PC-3 (cell line): Measurements from ENCODE around the gene TEX10. TPM values are rescaled to one million over a fixed set of nuclear protein-coding genes. Genes with fewer than 3 reads are reported as not detected.

Experiments
- ATAC-seq: fragments of 200-7000 bp; cut with Tn5 transposase; 2 replicates; pipeline ENCODE4 v1.9.1; 2020; ENCODE audit warnings: mild to moderate bottlenecking, moderate library complexity
- BruUV-seq: library from RNA; stranded (reverse); fragments of 400-500 nt; replicated peaks from 2 replicates; lab custom pipeline; 2021; lab: Mats Ljungman, UMichigan
- CTCF ChIA-PET: fragments of 300-600 bp; sonication (Branson Sonifier 250); formaldehyde crosslinking; loops from one replicate; lab custom pipeline; 2022; ENCODE audit warnings: antibody characterized with exemption; lab: Charles Lee
- POLR2A ChIA-PET: fragments of 300-600 bp; sonication (Branson Sonifier 250); formaldehyde crosslinking; loops from one replicate; lab custom pipeline; 2022; ENCODE audit warnings: antibody characterized with exemption; ENCODE audit not compliant: unreplicated experiment; lab: Charles Lee
- DNase-seq: peaks from one replicate; pipeline ENCODE4 v3.0.0-alpha.2; 2015
- H2AFZ ChIP-seq: fragments of 300-600 bp; sonication (generic); 2 replicates; pipeline ENCODE4 v1.6.0; 2016; ENCODE audit warnings: antibody characterized with exemption, low read length
- H3F3A ChIP-seq: fragments of 300-600 bp; sonication (generic); one replicate; pipeline ENCODE4 v1.6.0; 2017; ENCODE audit warnings: antibody characterized with exemption, low read length, control low read depth, mild to moderate bottlenecking; ENCODE audit not compliant: unreplicated experiment
- H3K27ac ChIP-seq: fragments of 300-600 bp; sonication (generic); 2 replicates; pipeline ENCODE4 v1.5.1; 2016; ENCODE audit warnings: mild to moderate bottlenecking, low read length
- H3K27me3 ChIP-seq: fragments of 300-600 bp; sonication (generic); 2 replicates; pipeline ENCODE4 v1.6.1; 2016; ENCODE audit warnings: low read length, mixed read lengths
- H3K36me3 ChIP-seq: fragments of 300-600 bp; sonication (generic); 2 replicates; pipeline ENCODE4 v1.6.1; 2016; ENCODE audit warnings: low read depth, mixed run types, low read length, mixed read lengths
- H3K4me1 ChIP-seq: fragments of 300-600 bp; sonication (generic); 2 replicates; pipeline ENCODE4 v1.5.1; 2016; ENCODE audit warnings: low read length; ENCODE audit not compliant: insufficient read depth
- H3K4me2 ChIP-seq: fragments of 300-600 bp; sonication (generic); 2 replicates; pipeline ENCODE4 v1.6.0; 2016; ENCODE audit warnings: low read length
- H3K4me3 ChIP-seq: fragments of 300-600 bp; sonication (generic); 2 replicates; pipeline ENCODE4 v1.5.1; 2016; ENCODE audit warnings: mild to moderate bottlenecking, low read length, mixed read lengths
- H3K79me2 ChIP-seq: fragments of 300-600 bp; sonication (generic); 2 replicates; pipeline ENCODE4 v1.6.1; 2017; ENCODE audit warnings: low read length, mixed read lengths
- H3K9ac ChIP-seq: fragments of 300-600 bp; sonication (generic); 2 replicates; pipeline ENCODE4 v1.6.0; 2016; ENCODE audit warnings: mild to moderate bottlenecking, low read length
- H3K9me2 ChIP-seq: fragments of 300-600 bp; sonication (generic); replicated peaks from 2 replicates; pipeline ENCODE4 v1.6.1; 2016; ENCODE audit warnings: mixed run types, low read length, mixed read lengths
- H3K9me3 ChIP-seq: fragments of 300-600 bp; sonication (generic); 2 replicates; pipeline ENCODE4 v1.6.1; 2016; ENCODE audit warnings: low read length, mixed read lengths
- H4K20me1 ChIP-seq: fragments of 300-600 bp; sonication (generic); 2 replicates; pipeline ENCODE4 v1.6.1; 2016; ENCODE audit warnings: low read length, mixed read lengths
- EZH2 ChIP-seq: fragments of 300-600 bp; sonication (generic); IDR thresholded peaks from one replicate; pipeline ENCODE4 v1.6.1; 2017; ENCODE audit warnings: antibody characterized with exemption, mild to moderate bottlenecking, low read length; ENCODE audit not compliant: unreplicated experiment
- EZH2phosphoT487 ChIP-seq: fragments of 300-600 bp; sonication (generic); IDR thresholded peaks from 2 replicates; pipeline ENCODE4 v1.6.1; 2018; ENCODE audit warnings: mild to moderate bottlenecking, antibody characterized with exemption, low read length, borderline replicate concordance
- intact Hi-C: fragments of 100-400 bp; cut with micrococcal nuclease; formaldehyde crosslinking; loops from 2 replicates; pipeline ENCODE4 v1.9.0; 2023
- total RNA-seq: library from RNA; depleted of rRNA; stranded (reverse); fragments of >200 nt; gene quantifications from 2 replicates; pipeline ENCODE4 v1.2.3, GENCODE V29; 2014
- TF ChIP-seq, protein P1 (sequence below): fragments of 300-600 bp; sonication (generic); conservative IDR thresholded peaks from 2 replicates; pipeline ENCODE4 v1.5.1; 2017; ENCODE audit warnings: antibody characterized with exemption, low read depth, mild to moderate bottlenecking, low read length

TEX10 gene
- total RNA-seq, 1 experiment from 2014 or later = 22.1 TPM

DNA sequence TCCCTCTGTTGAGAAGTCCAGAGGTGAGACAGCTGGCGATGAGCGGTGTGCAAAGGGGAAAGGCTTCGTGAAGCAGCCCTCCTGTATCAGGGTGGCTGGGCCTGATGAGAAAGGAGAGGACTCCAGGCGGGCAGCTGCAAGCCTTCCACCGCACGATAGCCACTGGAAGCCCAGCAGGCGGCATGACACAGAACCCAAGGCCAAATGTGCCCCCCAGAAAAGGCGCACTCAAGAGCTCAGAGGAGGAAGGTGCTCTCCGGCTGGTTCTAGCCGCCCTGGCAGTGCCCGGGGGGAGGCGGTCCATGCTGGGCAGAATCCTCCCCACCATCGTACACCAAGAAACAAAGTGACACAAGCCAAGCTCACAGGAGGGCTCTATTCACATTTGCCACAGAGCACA, 60.3 kb downstream of the TEX10 start:
- CTCF ChIA-PET = no interaction called here
- no peaks in the 10 kb centered on the region for H3K9me2 ChIP-seq
- no peak overlapping the region for H3K9ac ChIP-seq
- no peak overlapping the region for H2AFZ ChIP-seq
- H3K27ac ChIP-seq = no peak overlapping the region
- DNase-seq = no peak
- H3K9me3 ChIP-seq = no peaks in the 10 kb centered on the region
- no peaks in the 10 kb centered on the region for H3F3A ChIP-seq
- POLR2A ChIA-PET = no interaction called here
- H3K27me3 ChIP-seq = no peaks in the 10 kb centered on the region
- H4K20me1 ChIP-seq = no peaks in the 10 kb centered on the region
- H3K4me2 ChIP-seq = no peak overlapping the region
- H3K4me3 ChIP-seq = no peak overlapping the region
- no peaks in the 10 kb centered on the region; the same call in 1 of the 2 replicates for H3K36me3 ChIP-seq
- TF ChIP-seq EZH2 (no peak), EZH2phosphoT487 (no peak)
- TF ChIP-seq, protein P1, sequence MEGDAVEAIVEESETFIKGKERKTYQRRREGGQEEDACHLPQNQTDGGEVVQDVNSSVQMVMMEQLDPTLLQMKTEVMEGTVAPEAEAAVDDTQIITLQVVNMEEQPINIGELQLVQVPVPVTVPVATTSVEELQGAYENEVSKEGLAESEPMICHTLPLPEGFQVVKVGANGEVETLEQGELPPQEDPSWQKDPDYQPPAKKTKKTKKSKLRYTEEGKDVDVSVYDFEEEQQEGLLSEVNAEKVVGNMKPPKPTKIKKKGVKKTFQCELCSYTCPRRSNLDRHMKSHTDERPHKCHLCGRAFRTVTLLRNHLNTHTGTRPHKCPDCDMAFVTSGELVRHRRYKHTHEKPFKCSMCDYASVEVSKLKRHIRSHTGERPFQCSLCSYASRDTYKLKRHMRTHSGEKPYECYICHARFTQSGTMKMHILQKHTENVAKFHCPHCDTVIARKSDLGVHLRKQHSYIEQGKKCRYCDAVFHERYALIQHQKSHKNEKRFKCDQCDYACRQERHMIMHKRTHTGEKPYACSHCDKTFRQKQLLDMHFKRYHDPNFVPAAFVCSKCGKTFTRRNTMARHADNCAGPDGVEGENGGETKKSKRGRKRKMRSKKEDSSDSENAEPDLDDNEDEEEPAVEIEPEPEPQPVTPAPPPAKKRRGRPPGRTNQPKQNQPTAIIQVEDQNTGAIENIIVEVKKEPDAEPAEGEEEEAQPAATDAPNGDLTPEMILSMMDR = no peak
- ATAC-seq = no peak
- H3K4me1 ChIP-seq = no peaks in the 10 kb centered on the region
- intact Hi-C loops = no loop called here
- BruUV-seq = no TSS peak
- no peaks in the 10 kb centered on the region for H3K79me2 ChIP-seq

- H3K4me2 ChIP-seq = no peak overlapping the region
- BruUV-seq = no TSS peak
- intact Hi-C loops = no loop called here
- H3K36me3 ChIP-seq = no peaks in the 10 kb centered on the region; the same call in none of the 2 replicates
- H3K4me1 ChIP-seq = no peaks in the 10 kb centered on the region
- no peak overlapping the region for H3K9ac ChIP-seq
- no peak overlapping the region for H3K4me3 ChIP-seq
- no peaks in the 10 kb centered on the region for H3K9me3 ChIP-seq
- no peaks in the 10 kb centered on the region for H4K20me1 ChIP-seq
- H3K27me3 ChIP-seq = no peaks in the 10 kb centered on the region
- CTCF ChIA-PET = no interaction called here
- no peak overlapping the region for H2AFZ ChIP-seq
- H3F3A ChIP-seq = no peaks in the 10 kb centered on the region
- no peaks in the 10 kb centered on the region for H3K79me2 ChIP-seq
- TF ChIP-seq EZH2 (no peak), EZH2phosphoT487 (no peak)
- TF ChIP-seq, protein P1 = no peak
- H3K27ac ChIP-seq = no peak overlapping the region
- DNase-seq (no peak), ATAC-seq (no peak)
- POLR2A ChIA-PET = no interaction called here
- no peaks in the 10 kb centered on the region for H3K9me2 ChIP-seq
These were observed 62.0 kb downstream of the TEX10 start for GRCh38 chr9:100290714-100291113.

DNA sequence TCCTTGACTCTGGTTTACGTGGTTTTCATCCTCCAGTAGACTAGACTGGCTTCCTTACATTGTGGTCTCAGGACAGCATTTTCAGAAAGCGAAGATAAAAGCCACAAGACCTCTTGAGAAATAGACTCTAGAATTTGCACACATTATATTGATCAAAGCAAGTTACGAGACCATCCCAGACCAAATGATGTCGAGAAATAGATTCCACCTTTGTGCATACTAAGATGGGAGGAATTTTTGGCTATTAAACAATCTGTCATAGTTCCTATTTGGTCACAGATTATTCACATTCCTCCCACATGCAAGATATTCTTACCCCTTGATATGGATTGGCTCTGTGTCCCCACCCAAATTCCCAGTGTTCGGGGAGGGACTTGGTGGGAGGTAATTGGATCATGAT, 65.6 kb downstream of the TEX10 start:
- Histone ChIP-seq H3K9me3 (no peaks in the 10 kb centered on the region), H3K27ac (no peak overlapping the region), H3K9me2 (no peaks in the 10 kb centered on the region), H3K9ac (no peak overlapping the region), H3K4me1 (no peaks in the 10 kb centered on the region), H4K20me1 (no peaks in the 10 kb centered on the region), H3F3A (no peaks in the 10 kb centered on the region), H3K4me3 (no peak overlapping the region), H3K36me3 (peaks cover 7% of the 10 kb centered on the region; the same call in 1 of the 2 replicates), H2AFZ (no peak overlapping the region), H3K27me3 (no peaks in the 10 kb centered on the region), H3K4me2 (no peak overlapping the region), H3K79me2 (no peaks in the 10 kb centered on the region)
- TF ChIP-seq, protein P1 = no peak
- no peak for TF ChIP-seq EZH2phosphoT487
- TF ChIP-seq EZH2 = no peak
- intact Hi-C loops = no loop called here
- BruUV-seq = no TSS peak
- POLR2A ChIA-PET = no interaction called here
- DNase-seq (no peak), ATAC-seq (no peak)
- CTCF ChIA-PET = no interaction called here
